ENCODE data around the gene HMCN2. TPM values are rescaled to one million over a fixed set of nuclear protein-coding genes. Genes with fewer than 3 reads are reported as not detected.

Gene HMCN2
- polyA plus RNA-seq, 1 of the 3 experiments (the other 2 are of a cell fraction) = 0.15 TPM

DNA sequence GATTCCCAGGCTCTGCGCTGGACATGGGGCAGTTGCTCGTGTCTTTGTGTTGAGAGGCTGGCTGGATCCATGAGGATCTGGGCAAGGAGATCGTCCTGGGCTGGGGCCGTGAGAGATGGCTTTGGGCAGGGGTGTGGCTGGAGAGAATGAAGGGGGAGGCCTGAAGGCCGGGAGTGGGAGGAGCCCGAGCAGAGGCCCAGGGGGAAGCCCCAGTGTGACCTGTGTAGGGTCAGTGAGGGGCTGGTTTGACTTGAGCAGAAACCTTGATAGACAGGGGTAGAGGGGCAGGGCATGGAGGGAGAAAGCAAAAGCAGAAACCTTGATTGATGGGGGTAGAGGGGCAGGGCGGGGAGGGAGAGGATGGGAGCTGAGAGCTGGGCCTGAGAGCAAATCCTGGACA lies 124.8 kb downstream of the HMCN2 start:
- no peak for DNase-seq
- Histone ChIP-seq H3K4me3 (ENCODE audit: low read depth in 2 of 2, low read length in 1 of 2) (no peak overlapping the region), H3K4me2 (no peak overlapping the region), H4K20me1 (ENCODE audit: insufficient read depth) (no peaks in the 10 kb centered on the region), H3K79me2 (ENCODE audit: insufficient read depth) (no peaks in the 10 kb centered on the region), H3K27me3 (ENCODE audit: insufficient read depth) (no peaks in the 10 kb centered on the region), H3K27ac (ENCODE audit: low read depth in 2 of 2, low read length in 1 of 2) (no peak overlapping the region), H3K9ac (no peak overlapping the region), H3K4me1 (ENCODE audit: control insufficient read depth in 1 of 2, insufficient read depth in 2 of 2, low read depth in 1 of 2, low read length in 1 of 2) (peaks cover 0 to 3% of the 10 kb centered on the region in 2 experiments; a peak in 1 of 4 replicates), H3K9me3 (no peaks in the 10 kb centered on the region), H2AFZ (ENCODE audit: low read depth) (no peak overlapping the region), H3F3A (replicated peaks; ENCODE audit: insufficient read depth) (no peaks in the 10 kb centered on the region), H3K9me2 (no peaks in the 10 kb centered on the region), H3K36me3 (replicated peaks in 1 of 2; ENCODE audit: control insufficient read depth in 1 of 2, insufficient read depth in 2 of 2, low read length in 1 of 2) (no peaks in the 10 kb centered on the region)
- CTCF ChIA-PET = no interaction called here
- WGBS (ENCODE audit: low lambda C conversion rate) = 55% methylated on average over 6 of the region's 7 CpGs
- POLR2A ChIA-PET = no interaction called here
- no peak for TF ChIP-seq GABPA (IDR thresholded peaks at IDR 0.05; ENCODE audit: low read depth)

GRCh38 chr9:130390986-130391385 lies 125.4 kb downstream of the HMCN2 start:
- DNase-seq = no peak
- Histone ChIP-seq H3K36me3 (replicated peaks in 1 of 2; ENCODE audit: control insufficient read depth in 1 of 2, insufficient read depth in 2 of 2, low read length in 1 of 2) (no peaks in the 10 kb centered on the region), H3K79me2 (ENCODE audit: insufficient read depth) (no peaks in the 10 kb centered on the region), H3K4me3 (ENCODE audit: low read depth in 2 of 2, low read length in 1 of 2) (no peak overlapping the region), H3K4me2 (no peak overlapping the region), H3K4me1 (ENCODE audit: control insufficient read depth in 1 of 2, insufficient read depth in 2 of 2, low read depth in 1 of 2, low read length in 1 of 2) (no peaks in the 10 kb centered on the region; a peak in 1 of 4 replicates), H4K20me1 (ENCODE audit: insufficient read depth) (no peaks in the 10 kb centered on the region), H2AFZ (ENCODE audit: low read depth) (no peak overlapping the region), H3K9me3 (no peaks in the 10 kb centered on the region), H3K9ac (no peak overlapping the region), H3K27me3 (ENCODE audit: insufficient read depth) (no peaks in the 10 kb centered on the region), H3K27ac (ENCODE audit: low read depth in 2 of 2, low read length in 1 of 2) (no peak overlapping the region), H3K9me2 (no peaks in the 10 kb centered on the region), H3F3A (replicated peaks; ENCODE audit: insufficient read depth) (no peaks in the 10 kb centered on the region)
- WGBS (ENCODE audit: low lambda C conversion rate) = 77% methylated on average over 7 of the region's 27 CpGs
- ChIA-PET CTCF (no interaction called here), POLR2A (no interaction called here)
- no peak for TF ChIP-seq MEF2A (IDR thresholded peaks at IDR 0.05; ENCODE audit: borderline replicate concordance, low read depth)
- no peak for TF ChIP-seq FOXJ3 (CRISPR knock-in tag; IDR thresholded peaks at IDR 0.05)
- no peak for TF ChIP-seq SMC3 (IDR thresholded peaks at IDR 0.05; ENCODE audit: low read depth, low read length)
- no peak for TF ChIP-seq RFX5 (IDR thresholded peaks at IDR 0.05; ENCODE audit: low read length)

GRCh38 chr9:130391866-130392265 lies 126.3 kb downstream of the HMCN2 start:
- Histone ChIP-seq H3K27ac (ENCODE audit: low read depth in 2 of 2, low read length in 1 of 2) (no peak overlapping the region), H3K79me2 (ENCODE audit: insufficient read depth) (no peaks in the 10 kb centered on the region), H4K20me1 (ENCODE audit: insufficient read depth) (no peaks in the 10 kb centered on the region), H3K36me3 (replicated peaks in 1 of 2; ENCODE audit: control insufficient read depth in 1 of 2, insufficient read depth in 2 of 2, low read length in 1 of 2) (no peaks in the 10 kb centered on the region), H3K4me3 (ENCODE audit: low read depth in 2 of 2, low read length in 1 of 2) (no peak overlapping the region), H3K9me2 (no peaks in the 10 kb centered on the region), H3K9ac (no peak overlapping the region), H3F3A (replicated peaks; ENCODE audit: insufficient read depth) (no peaks in the 10 kb centered on the region), H3K9me3 (no peaks in the 10 kb centered on the region), H3K27me3 (ENCODE audit: insufficient read depth) (no peaks in the 10 kb centered on the region), H3K4me1 (ENCODE audit: control insufficient read depth in 1 of 2, insufficient read depth in 2 of 2, low read depth in 1 of 2, low read length in 1 of 2) (no peaks in the 10 kb centered on the region; a peak in 1 of 4 replicates), H3K4me2 (no peak overlapping the region), H2AFZ (ENCODE audit: low read depth) (no peak overlapping the region)
- no peak for DNase-seq
- 84% methylated on average over 11 of the region's 13 CpGs for WGBS (ENCODE audit: low lambda C conversion rate)
- ChIA-PET POLR2A (no interaction called here), CTCF (no interaction called here)
- TF ChIP-seq MEF2A (IDR thresholded peaks at IDR 0.05; ENCODE audit: borderline replicate concordance, low read depth) (no peak), TAF1 (IDR thresholded peaks at IDR 0.05; ENCODE audit: borderline replicate concordance, low read depth, low read length) (no peak), SIN3A (IDR thresholded peaks at IDR 0.05; ENCODE audit: borderline replicate concordance, low read depth, low read length) (no peak), CHD2 (IDR thresholded peaks at IDR 0.05; ENCODE audit: low read length, partially characterized antibody) (no peak), GABPA (IDR thresholded peaks at IDR 0.05; ENCODE audit: low read depth) (no peak), FOXM1 (IDR thresholded peaks at IDR 0.05; ENCODE audit: low read depth) (no peak), ELF1 (IDR thresholded peaks at IDR 0.05) (no peak), MXI1 (IDR thresholded peaks at IDR 0.05; ENCODE audit: low read depth, low read length) (no peak), FOXJ3 (CRISPR knock-in tag; IDR thresholded peaks at IDR 0.05) (no peak), REST (IDR thresholded peaks at IDR 0.05; ENCODE audit: low read depth, low read length) (no peak), NFIC (IDR thresholded peaks at IDR 0.05; ENCODE audit: borderline replicate concordance) (no peak), YY1 (IDR thresholded peaks at IDR 0.05; ENCODE audit: low read depth) (no peak)
- TF ChIP-seq, protein P1, sequence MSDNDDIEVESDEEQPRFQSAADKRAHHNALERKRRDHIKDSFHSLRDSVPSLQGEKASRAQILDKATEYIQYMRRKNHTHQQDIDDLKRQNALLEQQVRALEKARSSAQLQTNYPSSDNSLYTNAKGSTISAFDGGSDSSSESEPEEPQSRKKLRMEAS (IDR thresholded peaks at IDR 0.05; ENCODE audit: low read depth) = no peak
